WTC11 (cell line): Measurements from ENCODE around the gene CDK2. TPM values are rescaled to one million over a fixed set of nuclear protein-coding genes. Genes with fewer than 3 reads are reported as not detected.
A peak's percentile ranks its signal among the peaks of the same experiment; 100 is the strongest.

Experiments used
- ATAC-seq: fragments of 200-7000 bp; cut with Tn5 transposase; 2 replicates; pipeline ENCODE4 v1.10.0; 2021; ENCODE audit warnings: mild to moderate bottlenecking, moderate library complexity
- CTCF ChIA-PET: fragments of 300-600 bp; sonication (Branson Sonifier 250); formaldehyde crosslinking; loops from one replicate; lab custom pipeline; 2021; ENCODE audit warnings: antibody characterized with exemption; lab: Charles Lee
- POLR2A ChIA-PET: fragments of 350-600 bp; sonication (Branson Sonifier 250); formaldehyde crosslinking; loops from one replicate; lab custom pipeline; 2021; ENCODE audit warnings: antibody characterized with exemption; lab: Charles Lee
- DNase-seq: peaks from one replicate; pipeline ENCODE4 v3.0.0; 2021; ENCODE audit warnings: low spot score
- H3K27ac Mint-ChIP-seq: 2 replicates; pipeline ENCODE4 v1.8.0; 2021; ENCODE audit warnings: mixed read lengths
- H3K27me3 Mint-ChIP-seq: 2 replicates; pipeline ENCODE4 v1.8.0; 2021; ENCODE audit warnings: low read depth, mild to moderate bottlenecking, moderate library complexity, mixed read lengths
- H3K36me3 Mint-ChIP-seq: 2 replicates; pipeline ENCODE4 v1.8.0; 2021; ENCODE audit warnings: mixed read lengths
- H3K4me1 Mint-ChIP-seq: 2 replicates; pipeline ENCODE4 v1.8.0; 2022; ENCODE audit warnings: mixed read lengths
- H3K4me3 Mint-ChIP-seq: 2 replicates; pipeline ENCODE4 v1.8.0; 2021; ENCODE audit warnings: mild to moderate bottlenecking, moderate library complexity, mixed read lengths
- H3K9me3 Mint-ChIP-seq: 2 replicates; pipeline ENCODE4 v1.8.0; 2021; ENCODE audit warnings: mixed read lengths
- CREB1 ChIP-seq: sonication (generic); formaldehyde crosslinking; IDR thresholded peaks from 2 replicates; pipeline ENCODE4 v1.8.0; 2023; ENCODE audit warnings: mild to moderate bottlenecking, missing genetic modification reagents
- ESRRA ChIP-seq: sonication (generic); formaldehyde crosslinking; IDR thresholded peaks from 2 replicates; pipeline ENCODE4 v1.8.1; 2022; ENCODE audit warnings: mild to moderate bottlenecking, missing genetic modification reagents, borderline replicate concordance
- ETV6 ChIP-seq: sonication (generic); formaldehyde crosslinking; IDR thresholded peaks from 2 replicates; pipeline ENCODE4 v1.8.1; 2022; ENCODE audit warnings: mild to moderate bottlenecking, missing genetic modification reagents
- FOXJ3 ChIP-seq: sonication (generic); formaldehyde crosslinking; IDR thresholded peaks from 2 replicates; pipeline ENCODE4 v1.9.0; 2021; ENCODE audit warnings: missing genetic modification reagents, mild to moderate bottlenecking, borderline replicate concordance
- GABPB1 ChIP-seq: sonication (generic); formaldehyde crosslinking; IDR thresholded peaks from 2 replicates; pipeline ENCODE4 v1.8.1; 2023; ENCODE audit warnings: mild to moderate bottlenecking, missing genetic modification reagents
- GRHL2 ChIP-seq: fragments of 250-450 bp; sonication (Bioruptor Pico); IDR thresholded peaks from 2 replicates; pipeline ENCODE4 v1.8.0; 2022; ENCODE audit warnings: mild to moderate bottlenecking, moderate library complexity; ENCODE audit not compliant: insufficient replicate concordance, severe bottlenecking
- JUN ChIP-seq: sonication (generic); formaldehyde crosslinking; IDR thresholded peaks from 2 replicates; pipeline ENCODE4 v1.8.0; 2023; ENCODE audit warnings: mild to moderate bottlenecking, missing genetic modification reagents
- KAT7 ChIP-seq: sonication (generic); formaldehyde crosslinking; IDR thresholded peaks from 2 replicates; pipeline ENCODE4 v1.8.1; 2023; ENCODE audit warnings: missing genetic modification reagents, mild to moderate bottlenecking, borderline replicate concordance
- MYBL2 ChIP-seq: sonication (generic); formaldehyde crosslinking; IDR thresholded peaks from 2 replicates; pipeline ENCODE4 v1.8.1; 2023; ENCODE audit warnings: mild to moderate bottlenecking, moderate library complexity, missing genetic modification reagents
- NFE2L1 ChIP-seq: sonication (generic); formaldehyde crosslinking; IDR thresholded peaks from 2 replicates; pipeline ENCODE4 v1.8.1; 2023; ENCODE audit warnings: missing genetic modification reagents
- NFYB ChIP-seq: sonication (generic); formaldehyde crosslinking; conservative IDR thresholded peaks from 2 replicates; pipeline ENCODE4 v1.8.0; 2022; ENCODE audit warnings: low read depth, missing genetic modification reagents
- TEAD4 ChIP-seq: sonication (generic); formaldehyde crosslinking; IDR thresholded peaks from 2 replicates; pipeline ENCODE4 v1.8.0; 2022; ENCODE audit warnings: mild to moderate bottlenecking, missing genetic modification reagents
- ZNF281 ChIP-seq: sonication (generic); formaldehyde crosslinking; IDR thresholded peaks from 2 replicates; pipeline ENCODE4 v1.8.0; 2023; ENCODE audit warnings: mild to moderate bottlenecking, missing genetic modification reagents
- ZNF396 ChIP-seq: fragments of 250-450 bp; sonication (Bioruptor Pico); IDR thresholded peaks from 2 replicates; pipeline ENCODE4 v1.8.0; 2021; ENCODE audit warnings: mild to moderate bottlenecking, moderate library complexity, borderline replicate concordance
- ZNF416 ChIP-seq: fragments of 250-450 bp; sonication (Bioruptor Pico); IDR thresholded peaks from 2 replicates; pipeline ENCODE4 v1.9.0; 2021; ENCODE audit warnings: mild to moderate bottlenecking, inconsistent platforms
- ZNF512 ChIP-seq: sonication (generic); formaldehyde crosslinking; IDR thresholded peaks from 2 replicates; pipeline ENCODE4 v1.8.1; 2022; ENCODE audit warnings: missing genetic modification reagents, borderline replicate concordance
- ZNF671 ChIP-seq: fragments of 250-450 bp; sonication (Bioruptor Pico); IDR thresholded peaks from 2 replicates; pipeline ENCODE4 v1.8.0; 2021; ENCODE audit warnings: mild to moderate bottlenecking
- total RNA-seq: library from RNA; stranded (reverse); gene quantifications from 3 replicates; pipeline ENCODE4 v1.2.3, GENCODE V29; 2021
- TF ChIP-seq, protein P1 (sequence below): fragments of 250-450 bp; sonication (Bioruptor Pico); IDR thresholded peaks from 2 replicates; pipeline ENCODE4 v1.8.0; 2021; ENCODE audit warnings: mild to moderate bottlenecking
- TF ChIP-seq, protein P2 (sequence below): sonication (generic); formaldehyde crosslinking; IDR thresholded peaks from 2 replicates; pipeline ENCODE4 v1.8.0; 2022; ENCODE audit warnings: mild to moderate bottlenecking, missing genetic modification reagents
- TF ChIP-seq, protein P3 (sequence below): fragments of 200-600 bp; IDR thresholded peaks from 2 replicates; pipeline ENCODE4 v1.8.0; 2022; ENCODE audit warnings: antibody characterized with exemption
- TF ChIP-seq, protein P4 (sequence below): sonication (generic); formaldehyde crosslinking; IDR thresholded peaks from 2 replicates; pipeline ENCODE4 v1.8.0; 2023; ENCODE audit warnings: missing genetic modification reagents
- TF ChIP-seq, protein P5 (sequence below): sonication (generic); formaldehyde crosslinking; IDR thresholded peaks from 2 replicates; pipeline ENCODE4 v1.8.1; 2023; ENCODE audit warnings: mild to moderate bottlenecking, moderate library complexity, missing genetic modification reagents

The CDK2 gene
- total RNA-seq, 1 experiment from 2014 or later, result 43.1 TPM

GRCh38 chr12:55996201-55996714 is 29.6 kb downstream of the CDK2 start (continued):
- TF ChIP-seq ZNF281 (CRISPR knock-in tag) (no peak), JUN (CRISPR knock-in tag) (no peak), ESRRA (CRISPR knock-in tag) (no peak), FOXJ3 (no peak), ZNF396 (CRISPR knock-in tag) (no peak), ZNF416 (no peak), ZNF512 (CRISPR knock-in tag) (no peak), CREB1 (CRISPR knock-in tag) (no peak), GRHL2 (CRISPR knock-in tag) (no peak), KAT7 (CRISPR knock-in tag) (no peak), MYBL2 (CRISPR knock-in tag) (no peak), ZNF671 (0 out of 2 replicates have a peak, but pooled peaks have one; percentile 52)
- TF ChIP-seq, protein P1, sequence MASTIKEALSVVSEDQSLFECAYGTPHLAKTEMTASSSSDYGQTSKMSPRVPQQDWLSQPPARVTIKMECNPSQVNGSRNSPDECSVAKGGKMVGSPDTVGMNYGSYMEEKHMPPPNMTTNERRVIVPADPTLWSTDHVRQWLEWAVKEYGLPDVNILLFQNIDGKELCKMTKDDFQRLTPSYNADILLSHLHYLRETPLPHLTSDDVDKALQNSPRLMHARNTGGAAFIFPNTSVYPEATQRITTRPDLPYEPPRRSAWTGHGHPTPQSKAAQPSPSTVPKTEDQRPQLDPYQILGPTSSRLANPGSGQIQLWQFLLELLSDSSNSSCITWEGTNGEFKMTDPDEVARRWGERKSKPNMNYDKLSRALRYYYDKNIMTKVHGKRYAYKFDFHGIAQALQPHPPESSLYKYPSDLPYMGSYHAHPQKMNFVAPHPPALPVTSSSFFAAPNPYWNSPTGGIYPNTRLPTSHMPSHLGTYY (CRISPR knock-in tag), result no peak
- TF ChIP-seq, protein P2, sequence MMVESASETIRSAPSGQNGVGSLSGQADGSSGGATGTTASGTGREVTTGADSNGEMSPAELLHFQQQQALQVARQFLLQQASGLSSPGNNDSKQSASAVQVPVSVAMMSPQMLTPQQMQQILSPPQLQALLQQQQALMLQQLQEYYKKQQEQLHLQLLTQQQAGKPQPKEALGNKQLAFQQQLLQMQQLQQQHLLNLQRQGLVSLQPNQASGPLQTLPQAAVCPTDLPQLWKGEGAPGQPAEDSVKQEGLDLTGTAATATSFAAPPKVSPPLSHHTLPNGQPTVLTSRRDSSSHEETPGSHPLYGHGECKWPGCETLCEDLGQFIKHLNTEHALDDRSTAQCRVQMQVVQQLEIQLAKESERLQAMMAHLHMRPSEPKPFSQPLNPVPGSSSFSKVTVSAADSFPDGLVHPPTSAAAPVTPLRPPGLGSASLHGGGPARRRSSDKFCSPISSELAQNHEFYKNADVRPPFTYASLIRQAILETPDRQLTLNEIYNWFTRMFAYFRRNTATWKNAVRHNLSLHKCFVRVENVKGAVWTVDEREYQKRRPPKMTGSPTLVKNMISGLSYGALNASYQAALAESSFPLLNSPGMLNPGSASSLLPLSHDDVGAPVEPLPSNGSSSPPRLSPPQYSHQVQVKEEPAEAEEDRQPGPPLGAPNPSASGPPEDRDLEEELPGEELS (CRISPR knock-in tag), result no peak
- TF ChIP-seq, protein P3, sequence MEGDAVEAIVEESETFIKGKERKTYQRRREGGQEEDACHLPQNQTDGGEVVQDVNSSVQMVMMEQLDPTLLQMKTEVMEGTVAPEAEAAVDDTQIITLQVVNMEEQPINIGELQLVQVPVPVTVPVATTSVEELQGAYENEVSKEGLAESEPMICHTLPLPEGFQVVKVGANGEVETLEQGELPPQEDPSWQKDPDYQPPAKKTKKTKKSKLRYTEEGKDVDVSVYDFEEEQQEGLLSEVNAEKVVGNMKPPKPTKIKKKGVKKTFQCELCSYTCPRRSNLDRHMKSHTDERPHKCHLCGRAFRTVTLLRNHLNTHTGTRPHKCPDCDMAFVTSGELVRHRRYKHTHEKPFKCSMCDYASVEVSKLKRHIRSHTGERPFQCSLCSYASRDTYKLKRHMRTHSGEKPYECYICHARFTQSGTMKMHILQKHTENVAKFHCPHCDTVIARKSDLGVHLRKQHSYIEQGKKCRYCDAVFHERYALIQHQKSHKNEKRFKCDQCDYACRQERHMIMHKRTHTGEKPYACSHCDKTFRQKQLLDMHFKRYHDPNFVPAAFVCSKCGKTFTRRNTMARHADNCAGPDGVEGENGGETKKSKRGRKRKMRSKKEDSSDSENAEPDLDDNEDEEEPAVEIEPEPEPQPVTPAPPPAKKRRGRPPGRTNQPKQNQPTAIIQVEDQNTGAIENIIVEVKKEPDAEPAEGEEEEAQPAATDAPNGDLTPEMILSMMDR, result peak; percentile 71

DNA sequence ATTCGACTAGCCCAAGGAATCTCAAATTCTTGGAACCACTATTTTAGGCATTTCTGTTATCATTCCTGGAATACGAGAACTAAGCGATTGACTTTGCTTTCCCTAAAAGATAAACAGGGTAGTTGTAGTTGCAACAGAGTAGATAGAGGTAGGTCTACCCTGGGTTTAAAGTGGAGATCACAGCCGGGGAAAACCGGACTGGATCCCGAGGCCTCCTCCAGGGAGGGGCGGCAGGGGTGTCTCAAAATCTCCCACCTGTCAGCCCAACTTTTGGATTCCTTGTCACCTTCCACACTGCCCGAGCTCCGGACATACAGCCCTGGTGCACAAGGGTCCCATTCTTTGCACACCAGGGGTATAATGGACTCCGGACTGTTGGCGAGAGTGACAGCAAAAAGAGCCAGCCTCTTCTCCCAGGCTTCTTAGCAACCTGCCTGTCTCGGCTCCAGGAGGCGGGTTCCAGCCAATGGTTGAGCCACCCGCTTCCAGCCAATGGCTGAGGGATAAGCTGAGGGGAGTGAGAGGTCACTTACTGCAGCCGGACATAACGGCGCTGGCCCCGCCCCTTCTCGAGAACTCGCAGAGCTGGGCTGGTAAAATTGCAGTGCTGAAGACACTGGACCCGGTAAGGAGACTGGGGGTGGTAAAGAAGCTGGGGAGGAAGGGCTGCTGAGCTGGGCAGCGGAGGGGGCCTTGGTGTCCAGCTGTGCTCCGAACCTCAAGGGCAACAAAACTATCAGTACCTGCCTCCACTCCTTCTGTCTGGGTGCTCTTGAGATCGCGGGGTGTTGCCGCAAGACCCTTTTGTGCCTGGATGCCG is 30.3 kb downstream of the CDK2 start, which contains the start of gene SUOX:
Gene SUOX (plus strand): TSS at position 562 of the 820 bp plus-strand sequence. CDS start 4,946 bp downstream, outside the sequence.
- CTCF ChIA-PET, result interaction anchor here (0.6 to 3.3 kb wide), 38 partner anchors 8 to 290 kb away, joined by 3 to 68 read pairs (median 4); partner anchors contain the start of genes DNAJC14, ERBB3, ESYT1 and IKZF4
- Mint-ChIP-seq H3K36me3 (peaks cover 28% of the 10 kb centered on the region), H3K9me3 (no peaks in the 10 kb centered on the region), H3K4me3 (peak within 1 kb of the TSS; percentile 95), H3K27ac (peak within 1 kb of the TSS; percentile 96), H3K4me1 (0 out of 2 replicates have a peak, but pooled peaks cover 7% of the 10 kb centered on the region), H3K27me3 (no peaks in the 10 kb centered on the region)
- ATAC-seq (peak; percentile 99), DNase-seq (peak; percentile 96)
- POLR2A ChIA-PET, result interaction anchor here (0.6 to 2.4 kb wide), 6 partner anchors 10 to 121 kb away, joined by 3 to 20 read pairs (median 6); partner anchors contain the start of genes RAB5B and ZC3H10
- TF ChIP-seq, protein P4, sequence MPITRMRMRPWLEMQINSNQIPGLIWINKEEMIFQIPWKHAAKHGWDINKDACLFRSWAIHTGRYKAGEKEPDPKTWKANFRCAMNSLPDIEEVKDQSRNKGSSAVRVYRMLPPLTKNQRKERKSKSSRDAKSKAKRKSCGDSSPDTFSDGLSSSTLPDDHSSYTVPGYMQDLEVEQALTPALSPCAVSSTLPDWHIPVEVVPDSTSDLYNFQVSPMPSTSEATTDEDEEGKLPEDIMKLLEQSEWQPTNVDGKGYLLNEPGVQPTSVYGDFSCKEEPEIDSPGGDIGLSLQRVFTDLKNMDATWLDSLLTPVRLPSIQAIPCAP (CRISPR knock-in tag), result no peak
- TF ChIP-seq GABPB1 (CRISPR knock-in tag), result no peak; the same call in 1 of the 2 replicates
- TF ChIP-seq, protein P5, sequence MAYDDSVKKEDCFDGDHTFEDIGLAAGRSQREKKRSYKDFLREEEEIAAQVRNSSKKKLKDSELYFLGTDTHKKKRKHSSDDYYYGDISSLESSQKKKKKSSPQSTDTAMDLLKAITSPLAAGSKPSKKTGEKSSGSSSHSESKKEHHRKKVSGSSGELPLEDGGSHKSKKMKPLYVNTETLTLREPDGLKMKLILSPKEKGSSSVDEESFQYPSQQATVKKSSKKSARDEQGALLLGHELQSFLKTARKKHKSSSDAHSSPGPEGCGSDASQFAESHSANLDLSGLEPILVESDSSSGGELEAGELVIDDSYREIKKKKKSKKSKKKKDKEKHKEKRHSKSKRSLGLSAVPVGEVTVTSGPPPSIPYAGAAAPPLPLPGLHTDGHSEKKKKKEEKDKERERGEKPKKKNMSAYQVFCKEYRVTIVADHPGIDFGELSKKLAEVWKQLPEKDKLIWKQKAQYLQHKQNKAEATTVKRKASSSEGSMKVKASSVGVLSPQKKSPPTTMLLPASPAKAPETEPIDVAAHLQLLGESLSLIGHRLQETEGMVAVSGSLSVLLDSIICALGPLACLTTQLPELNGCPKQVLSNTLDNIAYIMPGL (CRISPR knock-in tag), result no peak
- TF ChIP-seq ZNF416, result peak; percentile 77; the same call in 1 of the 2 replicates
- TF ChIP-seq TEAD4, result no peak
- peak; percentile 56 for TF ChIP-seq NFYB (CRISPR knock-in tag)
- TF ChIP-seq KAT7 (CRISPR knock-in tag), result 0 out of 2 replicates have a peak, but pooled peaks have one; percentile 34
- TF ChIP-seq ESRRA (CRISPR knock-in tag), result 0 out of 2 replicates have a peak, but pooled peaks have one; percentile 62
- no peak for TF ChIP-seq NFE2L1 (CRISPR knock-in tag)
- TF ChIP-seq ETV6 (CRISPR knock-in tag), result peak; percentile 83
